H1 (cell line): Measurements from ENCODE around the gene PLK5. TPM values are rescaled to one million over a fixed set of nuclear protein-coding genes. Genes with fewer than 3 reads are reported as not detected.

ENCODE experiments used
- CTCF ChIA-PET: fragments of 300-600 bp; sonication (Branson Sonifier 250); formaldehyde crosslinking; loops from one replicate; lab custom pipeline; 2021; ENCODE audit not compliant: partially characterized antibody; lab: Charles Lee
- POLR2A ChIA-PET: fragments of 300-600 bp; sonication (Branson Sonifier 250); formaldehyde crosslinking; loops from one replicate; lab custom pipeline; 2021; ENCODE audit warnings: inconsistent platforms; ENCODE audit not compliant: partially characterized antibody; lab: Charles Lee
- DNase-seq, 2 experiments: peaks; one replicate each; pipeline versions ENCODE4 v3.0.0 to v3.0.0-alpha.2; 2010 to 2022; ENCODE audit warnings: low spot score in 2 of 2, low read depth in 1 of 2, mixed read lengths in 1 of 2
- FAIRE-seq: peaks from 2 replicates; lab custom pipeline; 2011; peaks lifted over from hg19 to GRCh38; lab: Jason Lieb, UNC
- H2AFZ ChIP-seq: 2 replicates; pipeline ENCODE4 v1.8.1; 2012; ENCODE audit warnings: low read length, inconsistent platforms
- H2AK5ac ChIP-seq: 2 replicates; pipeline ENCODE4 v1.6.1; 2013; ENCODE audit warnings: low read depth, low read length
- H2BK120ac ChIP-seq: replicated peaks from 2 replicates; pipeline ENCODE3; 2013; ENCODE audit warnings: low read depth, low read length, inconsistent platforms
- H2BK12ac ChIP-seq: 2 replicates; pipeline ENCODE4 v1.6.1; 2013; ENCODE audit warnings: low read depth, low read length
- H2BK15ac ChIP-seq: 2 replicates; pipeline ENCODE4 v1.6.1; 2013; ENCODE audit warnings: low read length
- H2BK20ac ChIP-seq: 2 replicates; pipeline ENCODE4 v1.6.1; 2013; ENCODE audit warnings: low read length
- H2BK5ac ChIP-seq: 2 replicates; pipeline ENCODE4 v1.6.1; 2013; ENCODE audit warnings: low read depth, low read length
- H3K14ac ChIP-seq: 2 replicates; pipeline ENCODE4 v1.6.1; 2013; ENCODE audit warnings: inconsistent platforms; ENCODE audit not compliant: insufficient read length
- H3K18ac ChIP-seq: 2 replicates; pipeline ENCODE4 v1.6.1; 2013; ENCODE audit warnings: low read length; ENCODE audit errors: extremely low read depth
- H3K23ac ChIP-seq: 2 replicates; pipeline ENCODE4 v1.6.1; 2013; ENCODE audit warnings: inconsistent platforms; ENCODE audit not compliant: insufficient read length
- H3K23me2 ChIP-seq: 2 replicates; pipeline ENCODE4 v1.6.1; 2013; ENCODE audit warnings: low read depth, low read length
- H3K27ac ChIP-seq: 2 replicates; pipeline ENCODE4 v1.6.1; 2011; ENCODE audit warnings: low read depth, low read length, inconsistent platforms
- H3K27me3 ChIP-seq, 4 experiments: replicated peaks in 1 of 4; 1 replicate in 1 of 4; 2 replicates in 3 of 4; pipeline versions ENCODE4 v1.6.1 to v1.8.1; 2011 to 2013; ENCODE audit warnings: low read length in 3 of 4, mild to moderate bottlenecking in 3 of 4, inconsistent platforms in 2 of 4, mixed read lengths in 2 of 4, moderate library complexity in 1 of 4; ENCODE audit not compliant: control insufficient read depth in 3 of 4, insufficient read depth in 3 of 4; ENCODE audit errors: extremely low read depth in 1 of 4
- H3K36me3 ChIP-seq, 4 experiments: 2 replicates each; pipeline versions ENCODE4 v1.6.1 to v1.8.1; 2011 to 2013; ENCODE audit warnings: mild to moderate bottlenecking in 4 of 4, low read length in 3 of 4, moderate library complexity in 2 of 4, control low read depth in 1 of 4, inconsistent platforms in 1 of 4; ENCODE audit not compliant: insufficient read depth in 4 of 4, control insufficient read depth in 2 of 4
- H3K4ac ChIP-seq: replicated peaks from 2 replicates; pipeline ENCODE3; 2013; ENCODE audit warnings: low read length, low read depth, mixed read lengths, inconsistent platforms; ENCODE audit not compliant: insufficient read length
- H3K4me1 ChIP-seq, 4 experiments: replicated peaks in 1 of 4; 1 replicate in 1 of 4; 2 replicates in 3 of 4; pipeline versions ENCODE4 v1.6.1 to v1.8.1; 2011 to 2013; ENCODE audit warnings: low read length in 3 of 4, inconsistent platforms in 2 of 4, mixed read lengths in 1 of 4; ENCODE audit not compliant: insufficient read depth in 4 of 4, control insufficient read depth in 3 of 4
- H3K4me2 ChIP-seq, 2 experiments: 2 replicates each; pipeline versions ENCODE4 v1.6.1 to v1.8.1; 2011 to 2013; ENCODE audit warnings: low read depth in 2 of 2, low read length in 2 of 2, control low read depth in 1 of 2, inconsistent platforms in 1 of 2, mild to moderate bottlenecking in 1 of 2; ENCODE audit not compliant: insufficient read depth in 1 of 2
- H3K4me3 ChIP-seq, 4 experiments: fragments of 200-600, 300-600 bp in 1 of 4; sonication (generic), shearing (Covaris generic), sonication (Bioruptor Twin) in 1 of 4; 2 replicates each; pipeline versions ENCODE4 v1.5.1 to v1.8.1; 2011 to 2016; ENCODE audit warnings: low read length in 4 of 4, low read depth in 3 of 4, control low read depth in 2 of 4, inconsistent platforms in 2 of 4, mild to moderate bottlenecking in 2 of 4, mixed read lengths in 1 of 4, moderate library complexity in 1 of 4; ENCODE audit not compliant: insufficient read depth in 2 of 4; ENCODE audit errors: extremely low read depth in 1 of 4
- H3K56ac ChIP-seq: replicated peaks from 2 replicates; pipeline ENCODE3; 2013; ENCODE audit warnings: low read depth, mild to moderate bottlenecking, mixed read lengths, low read length, inconsistent platforms; ENCODE audit not compliant: insufficient read length
- H3K79me1 ChIP-seq: 2 replicates; pipeline ENCODE4 v1.6.1; 2013; ENCODE audit warnings: low read depth, low read length, control low read depth
- H3K79me2 ChIP-seq, 2 experiments: 2 replicates each; pipeline versions ENCODE4 v1.6.1 to v1.8.1; 2012 to 2013; ENCODE audit warnings: low read length in 2 of 2, mild to moderate bottlenecking in 2 of 2, inconsistent platforms in 1 of 2; ENCODE audit not compliant: insufficient read depth in 2 of 2, control insufficient read depth in 1 of 2
- H3K9ac ChIP-seq, 4 experiments: replicated peaks in 1 of 4; 1 replicate in 1 of 4; 2 replicates in 3 of 4; pipeline versions ENCODE4 v1.6.1 to v1.8.1; 2011 to 2013; ENCODE audit warnings: low read depth in 3 of 4, low read length in 3 of 4, control low read depth in 2 of 4, mild to moderate bottlenecking in 2 of 4, moderate library complexity in 2 of 4, inconsistent platforms in 1 of 4; ENCODE audit errors: extremely low read depth in 1 of 4
- H3K9me3 ChIP-seq, 2 experiments: 2 replicates each; pipeline versions ENCODE4 v1.6.1 to v1.8.1; 2012 to 2013; ENCODE audit warnings: mild to moderate bottlenecking in 2 of 2, moderate library complexity in 2 of 2, control low read depth in 1 of 2, inconsistent platforms in 1 of 2, low read depth in 1 of 2, low read length in 1 of 2, mixed read lengths in 1 of 2; ENCODE audit not compliant: insufficient read depth in 2 of 2
- H4K20me1 ChIP-seq, 2 experiments: replicated peaks in 1 of 2; 2 replicates each; pipeline versions ENCODE3 to v1.8.1; 2011 to 2013; ENCODE audit warnings: inconsistent platforms in 2 of 2, low read length in 2 of 2, mild to moderate bottlenecking in 1 of 2; ENCODE audit not compliant: insufficient read depth in 2 of 2, control insufficient read depth in 1 of 2
- H4K5ac ChIP-seq: 2 replicates; pipeline ENCODE4 v1.6.1; 2013; ENCODE audit warnings: low read length, low read depth, mixed read lengths, inconsistent platforms; ENCODE audit not compliant: insufficient read length
- H4K8ac ChIP-seq: 2 replicates; pipeline ENCODE4 v1.8.0; 2013; ENCODE audit warnings: mild to moderate bottlenecking, moderate library complexity, low read length, inconsistent platforms; ENCODE audit not compliant: insufficient read depth; ENCODE audit errors: extremely low read depth
- H4K91ac ChIP-seq: replicated peaks from 2 replicates; pipeline ENCODE3; 2013; ENCODE audit warnings: low read length, mixed read lengths, inconsistent platforms; ENCODE audit not compliant: insufficient read length
- BCL11A ChIP-seq, 2 experiments: IDR thresholded peaks; one replicate each; pipeline ENCODE4 v1.6.1; 2011; ENCODE audit warnings: low read depth in 2 of 2, low read length in 2 of 2, mild to moderate bottlenecking in 2 of 2
- CBX5 ChIP-seq: fragments of 300-800, 300-1000 bp; sonication (generic); IDR thresholded peaks from 2 replicates; pipeline ENCODE4 v1.7.1; 2016; ENCODE audit warnings: antibody characterized with exemption, low read length, low read depth
- CHD2 ChIP-seq: IDR thresholded peaks from 2 replicates; pipeline ENCODE4 v1.6.1; 2012; ENCODE audit warnings: low read length, improper control_type of control experiment
- GABPA ChIP-seq: IDR thresholded peaks from 2 replicates; pipeline ENCODE4 v1.6.1; 2011; ENCODE audit warnings: mild to moderate bottlenecking, low read length, moderate library complexity, borderline replicate concordance; ENCODE audit not compliant: insufficient read depth
- JUN ChIP-seq: IDR thresholded peaks from 2 replicates; pipeline ENCODE4 v1.6.1; 2011; ENCODE audit warnings: low read depth, mild to moderate bottlenecking, improper control_type of control experiment, low read length
- KDM4A ChIP-seq: IDR thresholded peaks from one replicate; pipeline ENCODE4 v1.7.1; 2012; ENCODE audit warnings: low read depth, mild to moderate bottlenecking, moderate library complexity, low read length, inconsistent platforms; ENCODE audit not compliant: severe bottlenecking
- MAFK ChIP-seq: IDR thresholded peaks from 2 replicates; pipeline ENCODE4 v1.6.1; 2012; ENCODE audit warnings: low read depth, mild to moderate bottlenecking, improper control_type of control experiment, low read length
- POLR2A ChIP-seq, 2 experiments: IDR thresholded peaks; 1 replicate in 1 of 2; 2 replicates in 1 of 2; pipeline ENCODE4 v1.6.1; 2011; ENCODE audit warnings: low read depth in 2 of 2, low read length in 2 of 2, mild to moderate bottlenecking in 2 of 2; ENCODE audit errors: control extremely low read depth in 1 of 2
- RBBP5 ChIP-seq: IDR thresholded peaks from 2 replicates; pipeline ENCODE4 v1.7.1; 2012; ENCODE audit warnings: low read depth, mild to moderate bottlenecking, inconsistent platforms, low read length, moderate library complexity, borderline replicate concordance
- SIN3A ChIP-seq, 2 experiments: IDR thresholded peaks in 1 of 2; conservative IDR thresholded peaks in 1 of 2; 2 replicates each; pipeline ENCODE4 v1.6.1; 2011 to 2012; ENCODE audit warnings: low read length in 2 of 2, improper control_type of control experiment in 1 of 2, low read depth in 1 of 2, mild to moderate bottlenecking in 1 of 2
- SUZ12 ChIP-seq: fragments of 200-600 bp; sonication (generic); IDR thresholded peaks from 2 replicates; pipeline ENCODE4 v1.6.1; 2012; ENCODE audit warnings: mild to moderate bottlenecking, inconsistent platforms, low read length, moderate library complexity, mixed read lengths
- TBP ChIP-seq: IDR thresholded peaks from 2 replicates; pipeline ENCODE4 v1.6.1; 2011; ENCODE audit warnings: low read depth, low read length, improper control_type of control experiment
- TCF12 ChIP-seq: IDR thresholded peaks from 2 replicates; pipeline ENCODE4 v1.6.1; 2011; ENCODE audit warnings: low read depth, mild to moderate bottlenecking, low read length
- WGBS, 2 experiments: shearing (Covaris generic) in 1 of 2; methylation state at CpG; one replicate each; pipeline versions ENCODE4 v1.1.6 to v1.1.7; 2013 to 2015; ENCODE audit warnings: low lambda C conversion rate in 2 of 2, mixed read lengths in 2 of 2, inconsistent platforms in 1 of 2, low coverage in 1 of 2, missing lambda C conversion rate in 1 of 2; ENCODE audit not compliant: insufficient replicate concordance in 2 of 2, insufficient coverage in 1 of 2, insufficient read length in 1 of 2; ENCODE audit errors: extremely low coverage in 1 of 2, missing lambda C conversion rate in 1 of 2; 5-methylcytosine and 5-hydroxymethylcytosine counted together
- polyA plus RNA-seq, 7 experiments: library from polyadenylated mRNA; depleted of rRNA in 3 of 7; stranded (reverse) in 5 of 7; unstranded in 2 of 7; fragments of >200 nt in 5 of 7; fragments of 200-250 nt in 2 of 7; gene quantifications; 1 replicate in 5 of 7; 2 replicates in 1 of 7; 4 replicates in 1 of 7; pipeline versions ENCODE4 v1.2.1 to v1.2.3, GENCODE V29; 2011 to 2013; ENCODE audit warnings: missing spikeins in 2 of 7, mixed read lengths in 2 of 7
- total RNA-seq: library from RNA; stranded (reverse); fragmentation: NEBNext Ultra II Directional; extraction: Animal tissue kit (Norgen Biotek cat#: 25700); gene quantifications from 2 replicates; pipeline ENCODE4 v1.2.1, GENCODE V29; 2021
- TF ChIP-seq, protein P1 (sequence below): IDR thresholded peaks from 2 replicates; pipeline ENCODE4 v1.6.1; 2012; ENCODE audit warnings: inconsistent platforms

PLK5 gene
- total and polyA plus RNA-seq, 2 of the 8 experiments (the other 6 are each of a cell fraction or from before 2014, with no cell fraction given): 0.43 to 0.45 TPM

DNA sequence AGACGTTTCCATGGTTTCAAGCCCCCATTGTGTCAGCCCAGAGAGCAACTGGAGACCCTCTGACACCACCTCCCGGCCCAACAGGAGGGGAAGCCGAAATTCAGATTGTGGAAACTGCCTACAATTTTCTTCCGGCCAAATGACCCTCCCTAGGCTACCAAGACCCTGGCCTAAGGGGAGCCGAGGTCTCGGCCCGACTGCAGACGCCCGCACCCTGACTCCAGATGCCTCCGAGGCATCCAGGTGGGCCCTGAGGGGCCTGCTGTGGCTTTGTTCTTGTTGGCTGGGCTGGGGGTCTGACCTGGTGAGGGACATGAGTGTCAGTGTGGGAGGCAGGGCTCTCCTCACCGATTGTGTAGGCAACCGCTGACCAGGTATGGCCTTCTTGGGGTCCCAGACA lies 34.7 kb downstream of the PLK5 start:
- Histone ChIP-seq H3K9me3 (no peaks in the 10 kb centered on the region), H4K8ac (no peak overlapping the region), H3K56ac (no peak overlapping the region), H3K4me3 (no peak overlapping the region), H2AFZ (no peak overlapping the region), H3K27me3 (no peaks in the 10 kb centered on the region), H3K4me1 (no peaks in the 10 kb centered on the region; a peak in 1 of 7 replicates), H3K27ac (no peak overlapping the region), H2BK120ac (no peak overlapping the region), H3K79me1 (peaks cover 20% of the 10 kb centered on the region), H2BK5ac (no peak overlapping the region), H4K20me1 (peaks cover 26 to 42% of the 10 kb centered on the region in 2 experiments), H4K5ac (no peak overlapping the region), H4K91ac (no peak overlapping the region), H3K18ac (no peak overlapping the region), H3K4ac (no peak overlapping the region), H2AK5ac (no peak overlapping the region), H2BK20ac (no peak overlapping the region), H3K79me2 (peaks cover 0 to 42% of the 10 kb centered on the region in 2 experiments; a peak in 3 of 4 replicates), H3K23me2 (no peaks in the 10 kb centered on the region), H3K4me2 (no peak overlapping the region), H3K36me3 (peaks cover 0 to 16% (median 1%) of the 10 kb centered on the region in 4 experiments; a peak in 6 of 8 replicates), H3K9ac (no peak overlapping the region), H2BK12ac (no peak overlapping the region), H3K23ac (no peak overlapping the region), H3K14ac (no peak overlapping the region), H2BK15ac (no peak overlapping the region)
- 91% methylated on average over 12 of the region's 12 CpGs; no CpG with 5 or more reads in 1 of the 2 experiments for WGBS, 2 experiments
- TF ChIP-seq TCF12 (no peak), KDM4A (no peak), CBX5 (no peak), JUN (no peak), BCL11A (IDR thresholded peaks at IDR 0.05; ENCODE audit: low read depth in 2 of 2, low read length in 2 of 2) (no peak), SIN3A (conservative IDR thresholded peaks at IDR 0.05 in 1 of 2, IDR thresholded peaks at IDR 0.05 in 1 of 2; ENCODE audit: low read depth in 1 of 2, low read length in 2 of 2) (no peak), SUZ12 (no peak), GABPA (no peak), RBBP5 (no peak), CHD2 (no peak), POLR2A (IDR thresholded peaks at IDR 0.05; ENCODE audit: control extremely low read depth in 1 of 2, low read depth in 2 of 2, low read length in 2 of 2) (no peak), MAFK (no peak), TBP (no peak)
- TF ChIP-seq, protein P1, sequence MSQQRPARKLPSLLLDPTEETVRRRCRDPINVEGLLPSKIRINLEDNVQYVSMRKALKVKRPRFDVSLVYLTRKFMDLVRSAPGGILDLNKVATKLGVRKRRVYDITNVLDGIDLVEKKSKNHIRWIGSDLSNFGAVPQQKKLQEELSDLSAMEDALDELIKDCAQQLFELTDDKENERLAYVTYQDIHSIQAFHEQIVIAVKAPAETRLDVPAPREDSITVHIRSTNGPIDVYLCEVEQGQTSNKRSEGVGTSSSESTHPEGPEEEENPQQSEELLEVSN: no peak
- FAIRE-seq (no peak), DNase-seq (no peak)
- POLR2A ChIA-PET: interaction anchor here (0.8 kb wide), 1 partner anchor 8 kb away, joined by 3 read pairs; no protein-coding TSS in a partner anchor
- CTCF ChIA-PET: interaction anchor here (0.5 kb wide), 1 partner anchor 1914 kb away, joined by 3 read pairs; no protein-coding TSS in a partner anchor
